ENCODE results near the gene FKBP7. TPM values are rescaled to one million over a fixed set of nuclear protein-coding genes. Genes with fewer than 3 reads are reported as not detected.

FKBP7 gene
- total RNA-seq, 4 donors from 2014 or later = 13.3 to 15.0 (median 14.7) TPM

GRCh38 chr2:178422097-178422496 is 56.3 kb downstream of the FKBP7 start:
- intact Hi-C loops (cut with DNase I) = no loop called here
- 92% methylated on average over 3 of the region's 3 CpGs for WGBS

GRCh38 chr2:178420463-178420999 is 57.9 kb downstream of the FKBP7 start:
- Histone ChIP-seq H3K9me3 (peaks cover 0 to 6% (median 0%) of the 10 kb centered on the region in 4 donors), H3K4me3 (no peak overlapping the region), H3K27me3 (no peaks in the 10 kb centered on the region), H3K36me3 (peaks cover 0 to 5% (median 0%) of the 10 kb centered on the region in 4 donors), H3K27ac (replicated peaks in 1 of 4) (no peak overlapping the region), H3K4me1 (peaks cover 0 to 4% (median 0%) of the 10 kb centered on the region in 4 donors)
- DNase-seq (ENCODE audit: extremely low spot score) = no peak
- TF ChIP-seq EP300 (IDR thresholded peaks at IDR 0.05) = no peak
- no peak for TF ChIP-seq POLR2A (IDR thresholded peaks at IDR 0.05; ENCODE audit: low read depth)
- no peak for TF ChIP-seq POLR2AphosphoS5 (IDR thresholded peaks at IDR 0.05)
- no peak for TF ChIP-seq CTCF (IDR thresholded peaks at IDR 0.05)
- WGBS = 50% methylated on average over 1 of the region's 1 CpG
- intact Hi-C loops (cut with DNase I) = no loop called here

More at GRCh38 chr2:178422097-178422496, 56.3 kb downstream of the FKBP7 start:
- no peak for DNase-seq (ENCODE audit: extremely low spot score)
- Histone ChIP-seq H3K4me1 (no peaks in the 10 kb centered on the region), H3K4me3 (no peak overlapping the region), H3K9me3 (peaks cover 0 to 6% (median 0%) of the 10 kb centered on the region in 4 donors), H3K36me3 (peaks cover 0 to 14% (median 8%) of the 10 kb centered on the region in 4 donors), H3K27me3 (no peaks in the 10 kb centered on the region), H3K27ac (replicated peaks in 1 of 4) (no peak overlapping the region)
- TF ChIP-seq POLR2AphosphoS5 (IDR thresholded peaks at IDR 0.05) = no peak
- TF ChIP-seq POLR2A (IDR thresholded peaks at IDR 0.05; ENCODE audit: low read depth) = no peak
- no peak for TF ChIP-seq EP300 (IDR thresholded peaks at IDR 0.05)
- TF ChIP-seq CTCF (IDR thresholded peaks at IDR 0.05) = no peak

GRCh38 chr2:178419123-178419522 is 59.3 kb downstream of the FKBP7 start:
- TF ChIP-seq POLR2AphosphoS5 (IDR thresholded peaks at IDR 0.05) (no peak), CTCF (IDR thresholded peaks at IDR 0.05) (no peak), POLR2A (IDR thresholded peaks at IDR 0.05; ENCODE audit: low read depth) (no peak)
- Histone ChIP-seq H3K36me3 (peaks cover 0 to 5% (median 0%) of the 10 kb centered on the region in 4 donors), H3K9me3 (no peaks in the 10 kb centered on the region), H3K27me3 (no peaks in the 10 kb centered on the region), H3K4me1 (peaks cover 4 to 13% (median 10%) of the 10 kb centered on the region in 4 donors), H3K4me3 (no peak overlapping the region), H3K27ac (replicated peaks in 1 of 4) (no peak overlapping the region)
- intact Hi-C loops (cut with DNase I) = no loop called here
- no peak for DNase-seq (ENCODE audit: extremely low spot score)
- WGBS = 54% methylated on average over 1 of the region's 1 CpG

- H3K4me3 ChIP-seq = no peak overlapping the region
- H3K27ac ChIP-seq (replicated peaks in 1 of 4) = no peak overlapping the region
- WGBS = 100% methylated on average over 1 of the region's 1 CpG
- H3K9me3 ChIP-seq = no peaks in the 10 kb centered on the region
- no peak for TF ChIP-seq CTCF (IDR thresholded peaks at IDR 0.05)
- TF ChIP-seq EP300 (IDR thresholded peaks at IDR 0.05) = no peak
- TF ChIP-seq POLR2AphosphoS5 (IDR thresholded peaks at IDR 0.05) = no peak
- TF ChIP-seq POLR2A (IDR thresholded peaks at IDR 0.05; ENCODE audit: low read depth) = no peak
- no peak for DNase-seq (ENCODE audit: extremely low spot score)
- H3K36me3 ChIP-seq = peaks cover 0 to 5% (median 0%) of the 10 kb centered on the region in 4 donors
- peaks cover 4 to 14% (median 10%) of the 10 kb centered on the region in 4 donors for H3K4me1 ChIP-seq
- no peaks in the 10 kb centered on the region for H3K27me3 ChIP-seq
- intact Hi-C loops (cut with DNase I) = no loop called here
Measured at GRCh38 chr2:178418426-178418825, 60.0 kb downstream of the FKBP7 start.

GRCh38 chr2:178417916-178418315 is 60.5 kb downstream of the FKBP7 start:
- no peak overlapping the region for H3K27ac ChIP-seq (replicated peaks in 1 of 4)
- no peak overlapping the region for H3K4me3 ChIP-seq
- no peaks in the 10 kb centered on the region for H3K9me3 ChIP-seq
- 95% methylated on average over 3 of the region's 3 CpGs for WGBS
- no peak for TF ChIP-seq POLR2AphosphoS5 (IDR thresholded peaks at IDR 0.05)
- no peak for TF ChIP-seq EP300 (IDR thresholded peaks at IDR 0.05)
- TF ChIP-seq CTCF (IDR thresholded peaks at IDR 0.05) = no peak
- no peak for TF ChIP-seq POLR2A (IDR thresholded peaks at IDR 0.05; ENCODE audit: low read depth)
- peaks cover 0 to 5% (median 0%) of the 10 kb centered on the region in 4 donors for H3K36me3 ChIP-seq
- DNase-seq (ENCODE audit: extremely low spot score) = no peak
- intact Hi-C loops (cut with DNase I) = no loop called here
- H3K4me1 ChIP-seq = peaks cover 4 to 18% (median 12%) of the 10 kb centered on the region in 4 donors
- H3K27me3 ChIP-seq = no peaks in the 10 kb centered on the region
